HEK293 (cell line): ENCODE results near the gene CFAP119.

ENCODE experiments used
- GFI1B ChIP-seq: fragments of 450-650 bp; formaldehyde crosslinking; IDR thresholded peaks from 2 replicates; pipeline ENCODE4 v1.5.1; 2016; ENCODE audit warnings: missing biosample characterization, missing genetic modification characterization
- HOXD13 ChIP-seq: sonication (generic); formaldehyde crosslinking; IDR thresholded peaks from 2 replicates; pipeline ENCODE4 v1.8.0; 2022; ENCODE audit warnings: missing genetic modification reagents, borderline replicate concordance
- KLF7 ChIP-seq: fragments of 450-650 bp; formaldehyde crosslinking; IDR thresholded peaks from 2 replicates; pipeline ENCODE4 v1.5.1; 2016; ENCODE audit warnings: missing biosample characterization, missing genetic modification characterization, borderline replicate concordance
- KLF9 ChIP-seq: fragments of 450-650 bp; formaldehyde crosslinking; IDR thresholded peaks from 2 replicates; pipeline ENCODE4 v1.5.1; 2016; ENCODE audit warnings: missing biosample characterization, missing genetic modification characterization, low read depth
- SALL2 ChIP-seq: fragments of 450-650 bp; formaldehyde crosslinking; IDR thresholded peaks from 2 replicates; pipeline ENCODE4 v1.5.0; 2017; ENCODE audit warnings: missing biosample characterization, mild to moderate bottlenecking, missing genetic modification characterization, borderline replicate concordance
- SCRT2 ChIP-seq: fragments of 450-650 bp; formaldehyde crosslinking; IDR thresholded peaks from 2 replicates; pipeline ENCODE4 v1.5.1; 2016; ENCODE audit warnings: missing biosample characterization, missing genetic modification characterization
- TRIM28 ChIP-seq: IDR thresholded peaks from 2 replicates; pipeline ENCODE4 v1.6.1; 2011; ENCODE audit warnings: low read length, control low read depth, borderline replicate concordance
- YY2 ChIP-seq: fragments of 450-650 bp; formaldehyde crosslinking; IDR thresholded peaks from 2 replicates; pipeline ENCODE4 v1.5.1; 2016; ENCODE audit warnings: missing biosample characterization, missing genetic modification characterization
- ZBTB17 ChIP-seq: fragments of 450-650 bp; formaldehyde crosslinking; IDR thresholded peaks from 2 replicates; pipeline ENCODE4 v1.5.1; 2016; ENCODE audit warnings: missing biosample characterization, missing genetic modification characterization
- ZNF10 ChIP-seq: fragments of 450-650 bp; formaldehyde crosslinking; IDR thresholded peaks from 2 replicates; pipeline ENCODE4 v1.5.1; 2017; ENCODE audit warnings: missing biosample characterization, missing genetic modification characterization
- ZNF354C ChIP-seq: fragments of 450-650 bp; formaldehyde crosslinking; IDR thresholded peaks from 2 replicates; pipeline ENCODE4 v1.5.1; 2016; ENCODE audit warnings: missing biosample characterization, missing genetic modification characterization, low read depth, borderline replicate concordance
- ZNF366 ChIP-seq: fragments of 450-650 bp; formaldehyde crosslinking; conservative IDR thresholded peaks from 2 replicates; pipeline ENCODE4 v1.5.1; 2016; ENCODE audit warnings: missing biosample characterization, missing genetic modification characterization
- ZNF473 ChIP-seq: fragments of 450-650 bp; formaldehyde crosslinking; IDR thresholded peaks from 2 replicates; pipeline ENCODE4 v1.5.1; 2017; ENCODE audit warnings: missing biosample characterization, missing genetic modification characterization
- ZNF501 ChIP-seq: fragments of 450-650 bp; formaldehyde crosslinking; IDR thresholded peaks from 2 replicates; pipeline ENCODE4 v1.5.1; 2016; ENCODE audit warnings: missing biosample characterization, missing genetic modification characterization
- ZNF549 ChIP-seq: fragments of 450-650 bp; IDR thresholded peaks from 2 replicates; pipeline ENCODE4 v1.5.1; 2018; ENCODE audit warnings: missing biosample characterization, missing genetic modification characterization, mild to moderate bottlenecking, inconsistent platforms, moderate library complexity
- ZNF561 ChIP-seq: fragments of 450-650 bp; IDR thresholded peaks from 2 replicates; pipeline ENCODE4 v1.5.1; 2018; ENCODE audit warnings: missing biosample characterization, missing genetic modification characterization, borderline replicate concordance
- ZNF610 ChIP-seq: fragments of 450-650 bp; formaldehyde crosslinking; IDR thresholded peaks from 2 replicates; pipeline ENCODE4 v1.5.1; 2016; ENCODE audit warnings: missing biosample characterization, missing genetic modification characterization, borderline replicate concordance
- ZNF623 ChIP-seq: fragments of 450-650 bp; formaldehyde crosslinking; IDR thresholded peaks from 2 replicates; pipeline ENCODE4 v1.5.1; 2016; ENCODE audit warnings: missing biosample characterization, missing genetic modification characterization
- ZNF76 ChIP-seq: fragments of 450-650 bp; formaldehyde crosslinking; IDR thresholded peaks from 2 replicates; pipeline ENCODE4; 2016; ENCODE audit warnings: low read depth, missing biosample characterization, missing genetic modification characterization, borderline replicate concordance
- ZNF768 ChIP-seq: fragments of 450-650 bp; formaldehyde crosslinking; IDR thresholded peaks from 2 replicates; pipeline ENCODE4 v1.5.1; 2018; ENCODE audit warnings: missing biosample characterization, mild to moderate bottlenecking, missing genetic modification characterization
- ZNF792 ChIP-seq: fragments of 450-650 bp; formaldehyde crosslinking; IDR thresholded peaks from 2 replicates; pipeline ENCODE4 v1.5.1; 2016; ENCODE audit warnings: missing biosample characterization, missing genetic modification characterization
- ZNF843 ChIP-seq: fragments of 450-650 bp; formaldehyde crosslinking; IDR thresholded peaks from 2 replicates; pipeline ENCODE4 v1.5.1; 2016; ENCODE audit warnings: missing biosample characterization, missing genetic modification characterization
- ZXDB ChIP-seq: fragments of 450-650 bp; formaldehyde crosslinking; IDR thresholded peaks from 2 replicates; pipeline ENCODE4 v1.5.1; 2016; ENCODE audit warnings: missing biosample characterization, missing genetic modification characterization
- TF ChIP-seq, protein P1 (sequence below): fragments of 450-650 bp; formaldehyde crosslinking; IDR thresholded peaks from 2 replicates; pipeline ENCODE4 v1.5.1; 2017; ENCODE audit warnings: missing biosample characterization, missing genetic modification characterization
- TF ChIP-seq, protein P2 (sequence below): fragments of 450-650 bp; formaldehyde crosslinking; IDR thresholded peaks from 2 replicates; pipeline ENCODE4 v1.5.1; 2016; ENCODE audit warnings: missing biosample characterization, missing genetic modification characterization
- TF ChIP-seq, protein P3 (sequence below): fragments of 450-650 bp; formaldehyde crosslinking; IDR thresholded peaks from 2 replicates; pipeline ENCODE4 v1.5.1; 2016; ENCODE audit warnings: missing biosample characterization, missing genetic modification characterization, low read depth
- TF ChIP-seq, protein P4 (sequence below): fragments of 450-650 bp; formaldehyde crosslinking; IDR thresholded peaks from 2 replicates; pipeline ENCODE4 v1.5.1; 2016; ENCODE audit warnings: missing biosample characterization, missing genetic modification characterization
- TF ChIP-seq, protein P5 (sequence below): fragments of 450-650 bp; formaldehyde crosslinking; IDR thresholded peaks from 2 replicates; pipeline ENCODE4 v1.5.1; 2016; ENCODE audit warnings: missing biosample characterization, missing genetic modification characterization
- TF ChIP-seq, protein P6 (sequence below): fragments of 450-650 bp; formaldehyde crosslinking; IDR thresholded peaks from 2 replicates; pipeline ENCODE4 v1.5.1; 2016; ENCODE audit warnings: missing biosample characterization, missing genetic modification characterization

Gene CFAP119

DNA sequence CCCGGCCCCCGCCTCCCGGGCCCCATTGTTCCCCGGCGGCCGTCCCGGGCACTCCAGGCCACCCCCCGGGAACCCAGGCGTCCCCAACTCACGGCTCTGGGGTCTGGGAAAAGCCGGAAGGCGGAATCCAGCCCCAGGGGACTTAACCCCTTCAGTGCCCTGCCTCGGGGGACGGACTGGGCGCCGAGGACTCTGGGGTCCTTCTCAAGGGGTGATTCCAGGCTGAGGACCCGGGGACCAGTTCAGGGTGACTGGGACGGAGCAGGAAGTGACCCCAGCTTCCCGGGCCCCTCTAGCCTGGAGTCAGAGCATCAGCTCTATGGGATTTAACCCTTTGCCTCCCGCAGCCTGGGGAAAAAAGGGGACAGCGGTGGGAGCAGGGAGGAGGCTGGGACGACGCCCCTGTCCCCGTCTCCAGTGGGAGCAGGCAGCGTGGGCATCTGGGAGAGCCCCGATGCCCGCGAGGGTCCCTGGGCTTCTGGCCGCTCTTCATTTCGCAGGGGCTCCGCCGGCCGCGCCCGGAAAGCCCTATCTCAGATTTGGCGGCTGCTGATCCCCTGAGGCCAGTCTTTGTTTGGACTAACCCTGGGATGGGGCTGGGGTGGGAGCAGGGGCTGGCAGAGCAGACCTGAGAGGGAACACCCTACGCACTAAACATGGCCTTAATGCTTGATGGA is 25.2 kb upstream of the CFAP119 start, which contains the start of gene ZNF629 (continued):
- TF ChIP-seq, protein P1, sequence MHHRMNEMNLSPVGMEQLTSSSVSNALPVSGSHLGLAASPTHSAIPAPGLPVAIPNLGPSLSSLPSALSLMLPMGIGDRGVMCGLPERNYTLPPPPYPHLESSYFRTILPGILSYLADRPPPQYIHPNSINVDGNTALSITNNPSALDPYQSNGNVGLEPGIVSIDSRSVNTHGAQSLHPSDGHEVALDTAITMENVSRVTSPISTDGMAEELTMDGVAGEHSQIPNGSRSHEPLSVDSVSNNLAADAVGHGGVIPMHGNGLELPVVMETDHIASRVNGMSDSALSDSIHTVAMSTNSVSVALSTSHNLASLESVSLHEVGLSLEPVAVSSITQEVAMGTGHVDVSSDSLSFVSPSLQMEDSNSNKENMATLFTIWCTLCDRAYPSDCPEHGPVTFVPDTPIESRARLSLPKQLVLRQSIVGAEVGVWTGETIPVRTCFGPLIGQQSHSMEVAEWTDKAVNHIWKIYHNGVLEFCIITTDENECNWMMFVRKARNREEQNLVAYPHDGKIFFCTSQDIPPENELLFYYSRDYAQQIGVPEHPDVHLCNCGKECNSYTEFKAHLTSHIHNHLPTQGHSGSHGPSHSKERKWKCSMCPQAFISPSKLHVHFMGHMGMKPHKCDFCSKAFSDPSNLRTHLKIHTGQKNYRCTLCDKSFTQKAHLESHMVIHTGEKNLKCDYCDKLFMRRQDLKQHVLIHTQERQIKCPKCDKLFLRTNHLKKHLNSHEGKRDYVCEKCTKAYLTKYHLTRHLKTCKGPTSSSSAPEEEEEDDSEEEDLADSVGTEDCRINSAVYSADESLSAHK (tag by site-specific recombination) = peak; percentile 69
- peak; percentile 71 for TF ChIP-seq ZNF843 (tag by site-specific recombination)
- TF ChIP-seq ZBTB17 (tag by site-specific recombination) = peak; percentile 90
- TF ChIP-seq KLF9 (tag by site-specific recombination) = peak; percentile 44; the same call in 1 of the 2 replicates
- TF ChIP-seq ZNF366 = no peak
- TF ChIP-seq, protein P2, sequence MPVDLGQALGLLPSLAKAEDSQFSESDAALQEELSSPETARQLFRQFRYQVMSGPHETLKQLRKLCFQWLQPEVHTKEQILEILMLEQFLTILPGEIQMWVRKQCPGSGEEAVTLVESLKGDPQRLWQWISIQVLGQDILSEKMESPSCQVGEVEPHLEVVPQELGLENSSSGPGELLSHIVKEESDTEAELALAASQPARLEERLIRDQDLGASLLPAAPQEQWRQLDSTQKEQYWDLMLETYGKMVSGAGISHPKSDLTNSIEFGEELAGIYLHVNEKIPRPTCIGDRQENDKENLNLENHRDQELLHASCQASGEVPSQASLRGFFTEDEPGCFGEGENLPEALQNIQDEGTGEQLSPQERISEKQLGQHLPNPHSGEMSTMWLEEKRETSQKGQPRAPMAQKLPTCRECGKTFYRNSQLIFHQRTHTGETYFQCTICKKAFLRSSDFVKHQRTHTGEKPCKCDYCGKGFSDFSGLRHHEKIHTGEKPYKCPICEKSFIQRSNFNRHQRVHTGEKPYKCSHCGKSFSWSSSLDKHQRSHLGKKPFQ (tag by site-specific recombination) = peak; percentile 70; the same call in 1 of the 2 replicates
- peak; percentile 83 for TF ChIP-seq ZNF561
- TF ChIP-seq, protein P3, sequence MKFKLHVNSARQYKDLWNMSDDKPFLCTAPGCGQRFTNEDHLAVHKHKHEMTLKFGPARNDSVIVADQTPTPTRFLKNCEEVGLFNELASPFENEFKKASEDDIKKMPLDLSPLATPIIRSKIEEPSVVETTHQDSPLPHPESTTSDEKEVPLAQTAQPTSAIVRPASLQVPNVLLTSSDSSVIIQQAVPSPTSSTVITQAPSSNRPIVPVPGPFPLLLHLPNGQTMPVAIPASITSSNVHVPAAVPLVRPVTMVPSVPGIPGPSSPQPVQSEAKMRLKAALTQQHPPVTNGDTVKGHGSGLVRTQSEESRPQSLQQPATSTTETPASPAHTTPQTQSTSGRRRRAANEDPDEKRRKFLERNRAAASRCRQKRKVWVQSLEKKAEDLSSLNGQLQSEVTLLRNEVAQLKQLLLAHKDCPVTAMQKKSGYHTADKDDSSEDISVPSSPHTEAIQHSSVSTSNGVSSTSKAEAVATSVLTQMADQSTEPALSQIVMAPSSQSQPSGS = no peak
- no peak for TF ChIP-seq GFI1B (tag by site-specific recombination)
- TF ChIP-seq ZNF10 = no peak
- TF ChIP-seq SCRT2 (tag by site-specific recombination) = no peak
- no peak for TF ChIP-seq ZNF792
- 0 out of 2 replicates have a peak, but pooled peaks have one; percentile 18 for TF ChIP-seq ZNF623 (tag by site-specific recombination)
- TF ChIP-seq, protein P4, sequence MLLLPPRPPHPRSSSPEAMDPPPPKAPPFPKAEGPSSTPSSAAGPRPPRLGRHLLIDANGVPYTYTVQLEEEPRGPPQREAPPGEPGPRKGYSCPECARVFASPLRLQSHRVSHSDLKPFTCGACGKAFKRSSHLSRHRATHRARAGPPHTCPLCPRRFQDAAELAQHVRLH = peak; percentile 38
- TF ChIP-seq ZNF501 (tag by site-specific recombination) = peak; percentile 40; the same call in 1 of the 2 replicates
- TF ChIP-seq HOXD13 (CRISPR knock-in tag) = 0 out of 2 replicates have a peak, but pooled peaks have one; percentile 26
- TF ChIP-seq, protein P5, sequence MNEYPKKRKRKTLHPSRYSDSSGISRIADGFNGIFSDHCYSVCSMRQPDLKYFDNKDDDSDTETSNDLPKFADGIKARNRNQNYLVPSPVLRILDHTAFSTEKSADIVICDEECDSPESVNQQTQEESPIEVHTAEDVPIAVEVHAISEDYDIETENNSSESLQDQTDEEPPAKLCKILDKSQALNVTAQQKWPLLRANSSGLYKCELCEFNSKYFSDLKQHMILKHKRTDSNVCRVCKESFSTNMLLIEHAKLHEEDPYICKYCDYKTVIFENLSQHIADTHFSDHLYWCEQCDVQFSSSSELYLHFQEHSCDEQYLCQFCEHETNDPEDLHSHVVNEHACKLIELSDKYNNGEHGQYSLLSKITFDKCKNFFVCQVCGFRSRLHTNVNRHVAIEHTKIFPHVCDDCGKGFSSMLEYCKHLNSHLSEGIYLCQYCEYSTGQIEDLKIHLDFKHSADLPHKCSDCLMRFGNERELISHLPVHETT = peak; percentile 92
- TF ChIP-seq ZNF610 (tag by site-specific recombination) = peak; percentile 80
- TF ChIP-seq, protein P6, sequence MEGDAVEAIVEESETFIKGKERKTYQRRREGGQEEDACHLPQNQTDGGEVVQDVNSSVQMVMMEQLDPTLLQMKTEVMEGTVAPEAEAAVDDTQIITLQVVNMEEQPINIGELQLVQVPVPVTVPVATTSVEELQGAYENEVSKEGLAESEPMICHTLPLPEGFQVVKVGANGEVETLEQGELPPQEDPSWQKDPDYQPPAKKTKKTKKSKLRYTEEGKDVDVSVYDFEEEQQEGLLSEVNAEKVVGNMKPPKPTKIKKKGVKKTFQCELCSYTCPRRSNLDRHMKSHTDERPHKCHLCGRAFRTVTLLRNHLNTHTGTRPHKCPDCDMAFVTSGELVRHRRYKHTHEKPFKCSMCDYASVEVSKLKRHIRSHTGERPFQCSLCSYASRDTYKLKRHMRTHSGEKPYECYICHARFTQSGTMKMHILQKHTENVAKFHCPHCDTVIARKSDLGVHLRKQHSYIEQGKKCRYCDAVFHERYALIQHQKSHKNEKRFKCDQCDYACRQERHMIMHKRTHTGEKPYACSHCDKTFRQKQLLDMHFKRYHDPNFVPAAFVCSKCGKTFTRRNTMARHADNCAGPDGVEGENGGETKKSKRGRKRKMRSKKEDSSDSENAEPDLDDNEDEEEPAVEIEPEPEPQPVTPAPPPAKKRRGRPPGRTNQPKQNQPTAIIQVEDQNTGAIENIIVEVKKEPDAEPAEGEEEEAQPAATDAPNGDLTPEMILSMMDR (tag by site-specific recombination) = peak; percentile 47; the same call in 1 of the 2 replicates
- TF ChIP-seq ZNF354C (tag by site-specific recombination) = no peak
- TF ChIP-seq SALL2 (tag by site-specific recombination) = no peak
- peak; percentile 88 for TF ChIP-seq KLF7
- TF ChIP-seq ZNF768 = no peak
- no peak for TF ChIP-seq ZNF549 (tag by site-specific recombination)
- TF ChIP-seq ZNF76 (tag by site-specific recombination) = peak; percentile 88
- no peak for TF ChIP-seq ZNF473
- TF ChIP-seq YY2 (tag by site-specific recombination) = 0 out of 2 replicates have a peak, but pooled peaks have one; percentile 16
- TF ChIP-seq TRIM28 = 0 out of 2 replicates have a peak, but pooled peaks have one; percentile 35
- TF ChIP-seq ZXDB (tag by site-specific recombination) = peak; percentile 99
